ENCODE results near the gene OSCAR. TPM values are rescaled to one million over a fixed set of nuclear protein-coding genes. Genes with fewer than 3 reads are reported as not detected.

OSCAR gene
- total and polyA plus RNA-seq, 2 of the 13 experiments (the other 11 are each of a cell fraction or from before 2014, with no cell fraction given): 1.9 TPM; not detected in 1

- TF ChIP-seq ZNF510 (CRISPR knock-in tag; IDR thresholded peaks at IDR 0.05; ENCODE audit: low read depth): 0 out of 2 replicates have a peak, but pooled peaks have one; percentile 38
- TF ChIP-seq MLLT10 (CRISPR knock-in tag; IDR thresholded peaks at IDR 0.05): no peak
- 0 out of 2 replicates have a peak, but pooled peaks have one; percentile 31 for TF ChIP-seq THRA (CRISPR knock-in tag; IDR thresholded peaks at IDR 0.05; ENCODE audit: borderline replicate concordance)
- no peak for TF ChIP-seq BATF2 (CRISPR knock-in tag; IDR thresholded peaks at IDR 0.05)
- TF ChIP-seq ZNF34 (CRISPR knock-in tag; IDR thresholded peaks at IDR 0.05; ENCODE audit: borderline replicate concordance): 0 out of 2 replicates have a peak, but pooled peaks have one; percentile 48
- no peak for TF ChIP-seq GTF2F1 (IDR thresholded peaks at IDR 0.05; ENCODE audit: low read length)
- no peak for TF ChIP-seq CBX2 (IDR thresholded peaks at IDR 0.05; ENCODE audit: low read depth, low read length)
- no peak for TF ChIP-seq CBX2 (CRISPR knock-in tag; IDR thresholded peaks at IDR 0.05; ENCODE audit: low read depth)
- TF ChIP-seq ZBTB34 (CRISPR knock-in tag; IDR thresholded peaks at IDR 0.05): no peak
- TF ChIP-seq AGO2 (optimal IDR thresholded peaks at IDR 0.05; ENCODE audit: low read depth, low read length): peak; percentile 61
- peak; percentile 61; the same call in 1 of the 2 replicates for TF ChIP-seq MIER2 (CRISPR knock-in tag; IDR thresholded peaks at IDR 0.05)
- TF ChIP-seq PAXIP1 (CRISPR knock-in tag; conservative IDR thresholded peaks at IDR 0.05): no peak; the same call in 1 of the 2 replicates
- TF ChIP-seq ZNF281 (CRISPR knock-in tag; IDR thresholded peaks at IDR 0.05; ENCODE audit: borderline replicate concordance): no peak
- peak; percentile 80; the same call in 1 of the 2 replicates for TF ChIP-seq KMT2B (CRISPR knock-in tag; IDR thresholded peaks at IDR 0.05)
- no peak for TF ChIP-seq ZNF670 (CRISPR knock-in tag; IDR thresholded peaks at IDR 0.05; ENCODE audit: borderline replicate concordance)
- no peak for TF ChIP-seq ZNF746 (CRISPR knock-in tag; IDR thresholded peaks at IDR 0.05)
- TF ChIP-seq PREB (CRISPR knock-in tag; IDR thresholded peaks at IDR 0.05): no peak
- TF ChIP-seq DNMT3B (CRISPR knock-in tag; conservative IDR thresholded peaks at IDR 0.05): no peak
Observed at GRCh38 chr19:54102421-54103169, 2.0 kb upstream of the OSCAR start, which contains the start of gene NDUFA3 (continued).
